SK-N-SH (cell line): ENCODE data around the gene ATP6V0B. TPM values are rescaled to one million over a fixed set of nuclear protein-coding genes. Genes with fewer than 3 reads are reported as not detected.

Experiments used
- CTCF ChIA-PET: fragments of 300-600, 350-600 bp; formaldehyde crosslinking; extraction: SDS; loops from one replicate; lab custom pipeline; 2021; lab: Yijun Ruan, JAX
- POLR2A ChIA-PET: fragments of 350-600 bp; sonication (Branson Sonifier 250); formaldehyde crosslinking; extraction: SDS; loops from one replicate; lab custom pipeline; 2020; ENCODE audit warnings: antibody characterized with exemption, inconsistent platforms; lab: Yijun Ruan, JAX
- DNase-seq: peaks from one replicate; pipeline ENCODE4 v3.0.0; 2012
- H2AFZ ChIP-seq: fragments of 200-600 bp; sonication (generic); 2 replicates; pipeline ENCODE4 v1.8.1; 2016; ENCODE audit warnings: antibody characterized with exemption, mild to moderate bottlenecking, low read depth
- H3F3A ChIP-seq: fragments of 200-600 bp; sonication (generic); replicated peaks from 2 replicates; pipeline ENCODE3; 2016; ENCODE audit warnings: antibody characterized with exemption, mild to moderate bottlenecking; ENCODE audit not compliant: insufficient read depth
- H3K27ac ChIP-seq, 2 experiments: fragments of 200-500 bp in 1 of 2; fragments of 200-600 bp in 1 of 2; sonication (Bioruptor generic) in 1 of 2; sonication (generic), shearing (Covaris generic) in 1 of 2; 2 replicates each; pipeline versions ENCODE4 v1.5.1 to v1.6.1; 2014 to 2016; ENCODE audit warnings: low read depth in 2 of 2, inconsistent platforms in 1 of 2, low read length in 1 of 2, mild to moderate bottlenecking in 1 of 2, mixed read lengths in 1 of 2
- H3K27me3 ChIP-seq: fragments of 200-600 bp; sonication (generic), shearing (Covaris generic); 2 replicates; pipeline ENCODE4 v1.6.1; 2016; ENCODE audit warnings: mixed run types; ENCODE audit not compliant: insufficient read depth
- H3K36me3 ChIP-seq, 2 experiments: fragments of 200-500 bp in 1 of 2; fragments of 200-600 bp in 1 of 2; sonication (Bioruptor generic) in 1 of 2; sonication (generic) in 1 of 2; replicated peaks in 1 of 2; 2 replicates each; pipeline versions ENCODE3 to v1.5.1; 2014 to 2016; ENCODE audit warnings: low read length in 1 of 2, mild to moderate bottlenecking in 1 of 2; ENCODE audit not compliant: insufficient read depth in 2 of 2, control insufficient read depth in 1 of 2
- H3K4me1 ChIP-seq, 2 experiments: fragments of 200-500 bp in 1 of 2; fragments of 200-600 bp in 1 of 2; sonication (Bioruptor generic) in 1 of 2; sonication (generic), shearing (Covaris generic) in 1 of 2; 2 replicates each; pipeline versions ENCODE4 v1.5.1 to v1.6.1; 2014 to 2016; ENCODE audit warnings: low read depth in 1 of 2, low read length in 1 of 2, mixed run types in 1 of 2; ENCODE audit not compliant: insufficient read depth in 2 of 2, control insufficient read depth in 1 of 2
- H3K4me2 ChIP-seq: fragments of 200-600 bp; sonication (generic), shearing (Covaris generic); 2 replicates; pipeline ENCODE4 v1.6.1; 2017; ENCODE audit warnings: mixed run types
- H3K4me3 ChIP-seq, 2 experiments: fragments of 200-500 bp in 1 of 2; fragments of 200-600 bp in 1 of 2; sonication (Bioruptor generic) in 1 of 2; sonication (generic), shearing (Covaris generic) in 1 of 2; 2 replicates each; pipeline versions ENCODE4 v1.5.1 to v1.8.1; 2014 to 2016; ENCODE audit warnings: low read depth in 2 of 2, inconsistent platforms in 1 of 2, low read length in 1 of 2, mild to moderate bottlenecking in 1 of 2, mixed read lengths in 1 of 2, moderate library complexity in 1 of 2
- H3K79me2 ChIP-seq: fragments of 200-600 bp; sonication (generic); 2 replicates; pipeline ENCODE4 v1.8.1; 2017; ENCODE audit warnings: mild to moderate bottlenecking; ENCODE audit not compliant: insufficient read depth
- H3K9ac ChIP-seq: fragments of 200-600 bp; sonication (generic); 2 replicates; pipeline ENCODE4 v1.6.1; 2017; ENCODE audit warnings: mixed run types
- H3K9me2 ChIP-seq: fragments of 200-600 bp; sonication (generic); 2 replicates; pipeline ENCODE4 v1.6.1; 2017; ENCODE audit warnings: mixed run types
- H3K9me3 ChIP-seq: fragments of 200-600 bp; sonication (generic); 2 replicates; pipeline ENCODE4 v1.6.1; 2017; ENCODE audit warnings: mixed run types, mild to moderate bottlenecking, moderate library complexity
- H4K20me1 ChIP-seq: fragments of 200-600 bp; sonication (generic); 2 replicates; pipeline ENCODE4 v1.6.1; 2017; ENCODE audit warnings: mild to moderate bottlenecking, mixed run types; ENCODE audit not compliant: insufficient read depth
- CHD2 ChIP-seq: fragments of 150-350 bp; IDR thresholded peaks from 2 replicates; pipeline ENCODE4 v1.6.1; 2018; ENCODE audit warnings: low read length; ENCODE audit not compliant: partially characterized antibody
- ELF1 ChIP-seq: IDR thresholded peaks from 2 replicates; pipeline ENCODE4 v1.4.0; 2012
- EZH2phosphoT487 ChIP-seq: fragments of 200-600 bp; sonication (generic); IDR thresholded peaks from 2 replicates; pipeline ENCODE4 v1.6.1; 2017; ENCODE audit warnings: low read depth, mixed run types, mild to moderate bottlenecking, antibody characterized with exemption, moderate library complexity, borderline replicate concordance
- GABPA ChIP-seq: IDR thresholded peaks from 2 replicates; pipeline ENCODE4 v1.4.0; 2012; ENCODE audit warnings: low read depth, mild to moderate bottlenecking
- MXI1 ChIP-seq: IDR thresholded peaks from 2 replicates; pipeline ENCODE4 v1.6.1; 2012; ENCODE audit warnings: mild to moderate bottlenecking, low read depth, low read length, improper control_type of control experiment
- TEAD4 ChIP-seq: IDR thresholded peaks from 2 replicates; pipeline ENCODE4 v1.4.0; 2012; ENCODE audit warnings: mild to moderate bottlenecking, borderline replicate concordance; ENCODE audit not compliant: insufficient read depth
- WGBS: methylation state at CpG from one replicate; pipeline ENCODE4 v1.1.6; 2017; ENCODE audit warnings: low lambda C conversion rate; 5-methylcytosine and 5-hydroxymethylcytosine counted together
- polyA plus RNA-seq, 3 experiments: library from polyadenylated mRNA; depleted of rRNA; stranded (reverse); fragments of >200 nt; gene quantifications; 2 replicates each; pipeline ENCODE4 v1.2.3, GENCODE V29; 2012
- TF ChIP-seq, protein P1 (sequence below): fragments of 150-350 bp; IDR thresholded peaks from 2 replicates; pipeline ENCODE4 v1.6.1; 2017; ENCODE audit warnings: antibody characterized with exemption, low read length, low read depth, borderline replicate concordance
- TF ChIP-seq, protein P2 (sequence below): fragments of 200-600 bp; sonication (generic); IDR thresholded peaks from 2 replicates; pipeline ENCODE4 v1.6.1; 2017; ENCODE audit warnings: antibody characterized with exemption, mild to moderate bottlenecking, moderate library complexity

The ATP6V0B gene
- polyA plus RNA-seq, 1 of the 3 experiments (the other 2 are of a cell fraction), result 180 TPM

DNA sequence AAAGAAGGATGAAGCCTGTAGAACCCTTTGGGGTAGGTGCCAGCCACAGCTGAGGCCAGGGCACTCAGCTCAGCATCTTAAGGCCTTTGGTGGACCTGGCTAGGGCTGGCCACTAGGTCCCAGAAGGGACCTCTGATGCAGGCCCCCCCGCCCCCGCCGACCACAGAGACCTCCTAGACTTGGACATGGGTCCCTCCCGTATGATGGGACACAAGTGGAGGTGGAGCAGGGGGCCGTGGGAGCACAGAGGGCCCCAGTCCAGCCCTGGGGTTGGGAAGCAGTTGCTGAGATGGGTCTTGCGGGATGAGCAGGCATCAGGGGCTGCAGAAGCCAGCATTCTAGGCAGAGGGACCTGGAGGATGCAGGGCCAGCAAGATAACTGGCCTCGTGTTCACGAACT lies 7.5 kb downstream of the ATP6V0B start:
- H3K9me3 ChIP-seq, result no peaks in the 10 kb centered on the region
- DNase-seq, result no peak
- peaks cover 3% of the 10 kb centered on the region for H3F3A ChIP-seq
- POLR2A ChIA-PET, result no interaction called here
- no peak for TF ChIP-seq EZH2phosphoT487
- no peak overlapping the region for H3K4me3 ChIP-seq
- H3K27me3 ChIP-seq, result no peaks in the 10 kb centered on the region
- H3K4me2 ChIP-seq, result no peak overlapping the region
- WGBS, result 100% methylated on average over 2 of the region's 8 CpGs
- no peak overlapping the region for H3K9ac ChIP-seq
- H2AFZ ChIP-seq, result no peak overlapping the region
- peaks cover 12 to 29% of the 10 kb centered on the region in 2 experiments for H3K36me3 ChIP-seq
- peaks cover 52% of the 10 kb centered on the region for H3K79me2 ChIP-seq
- H3K4me1 ChIP-seq, result peaks cover 0 to 24% of the 10 kb centered on the region in 2 experiments; a peak in 1 of 4 replicates
- H3K27ac ChIP-seq, result no peak overlapping the region
- no peaks in the 10 kb centered on the region for H3K9me2 ChIP-seq
- peaks cover 10% of the 10 kb centered on the region for H4K20me1 ChIP-seq
- CTCF ChIA-PET, result interaction anchor here (2.1 kb wide), 1 partner anchor 12 kb away, joined by 5 read pairs; no protein-coding TSS in a partner anchor

DNA sequence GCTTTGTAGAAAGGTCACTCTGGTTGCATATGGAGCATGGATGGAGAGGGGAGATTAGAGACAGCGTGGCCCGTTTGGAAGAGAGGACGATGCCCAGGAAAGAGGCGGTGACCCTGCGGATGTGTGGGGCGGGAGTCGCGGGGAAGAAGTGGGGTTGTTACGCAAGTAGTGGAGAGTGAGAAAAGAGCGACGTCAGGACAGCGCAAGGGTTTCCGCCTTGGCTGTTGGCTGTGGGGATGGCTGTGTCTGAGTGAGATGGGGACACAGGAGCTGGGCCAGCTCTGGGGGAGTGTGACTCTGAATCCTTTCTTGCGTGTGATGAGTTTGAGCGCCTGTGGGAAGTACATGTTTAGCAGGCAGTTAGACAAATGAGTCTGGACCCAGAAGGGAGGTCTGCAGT lies 8.0 kb downstream of the ATP6V0B start:
- DNase-seq, result no peak
- Histone ChIP-seq H3K4me3 (no peak overlapping the region), H3K36me3 (peaks cover 9 to 23% of the 10 kb centered on the region in 2 experiments), H3F3A (no peaks in the 10 kb centered on the region), H3K79me2 (peaks cover 47% of the 10 kb centered on the region), H3K27ac (no peak overlapping the region), H3K4me2 (no peak overlapping the region), H3K27me3 (no peaks in the 10 kb centered on the region), H2AFZ (no peak overlapping the region), H3K4me1 (peaks cover 0 to 24% of the 10 kb centered on the region in 2 experiments; a peak in 1 of 4 replicates), H3K9me2 (no peaks in the 10 kb centered on the region), H3K9me3 (no peaks in the 10 kb centered on the region), H3K9ac (no peak overlapping the region), H4K20me1 (peaks cover 10% of the 10 kb centered on the region)
- 96% methylated on average over 15 of the region's 15 CpGs for WGBS
- ChIA-PET POLR2A (no interaction called here), CTCF (interaction anchor here (2.1 kb wide), 1 partner anchor 12 kb away, joined by 5 read pairs; no protein-coding TSS in a partner anchor)
- TF ChIP-seq, protein P1, sequence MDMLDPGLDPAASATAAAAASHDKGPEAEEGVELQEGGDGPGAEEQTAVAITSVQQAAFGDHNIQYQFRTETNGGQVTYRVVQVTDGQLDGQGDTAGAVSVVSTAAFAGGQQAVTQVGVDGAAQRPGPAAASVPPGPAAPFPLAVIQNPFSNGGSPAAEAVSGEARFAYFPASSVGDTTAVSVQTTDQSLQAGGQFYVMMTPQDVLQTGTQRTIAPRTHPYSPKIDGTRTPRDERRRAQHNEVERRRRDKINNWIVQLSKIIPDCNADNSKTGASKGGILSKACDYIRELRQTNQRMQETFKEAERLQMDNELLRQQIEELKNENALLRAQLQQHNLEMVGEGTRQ, result no peak
- TF ChIP-seq ELF1 (no peak), CHD2 (no peak), MXI1 (no peak), EZH2phosphoT487 (no peak), TEAD4 (no peak), GABPA (no peak)
- TF ChIP-seq, protein P2, sequence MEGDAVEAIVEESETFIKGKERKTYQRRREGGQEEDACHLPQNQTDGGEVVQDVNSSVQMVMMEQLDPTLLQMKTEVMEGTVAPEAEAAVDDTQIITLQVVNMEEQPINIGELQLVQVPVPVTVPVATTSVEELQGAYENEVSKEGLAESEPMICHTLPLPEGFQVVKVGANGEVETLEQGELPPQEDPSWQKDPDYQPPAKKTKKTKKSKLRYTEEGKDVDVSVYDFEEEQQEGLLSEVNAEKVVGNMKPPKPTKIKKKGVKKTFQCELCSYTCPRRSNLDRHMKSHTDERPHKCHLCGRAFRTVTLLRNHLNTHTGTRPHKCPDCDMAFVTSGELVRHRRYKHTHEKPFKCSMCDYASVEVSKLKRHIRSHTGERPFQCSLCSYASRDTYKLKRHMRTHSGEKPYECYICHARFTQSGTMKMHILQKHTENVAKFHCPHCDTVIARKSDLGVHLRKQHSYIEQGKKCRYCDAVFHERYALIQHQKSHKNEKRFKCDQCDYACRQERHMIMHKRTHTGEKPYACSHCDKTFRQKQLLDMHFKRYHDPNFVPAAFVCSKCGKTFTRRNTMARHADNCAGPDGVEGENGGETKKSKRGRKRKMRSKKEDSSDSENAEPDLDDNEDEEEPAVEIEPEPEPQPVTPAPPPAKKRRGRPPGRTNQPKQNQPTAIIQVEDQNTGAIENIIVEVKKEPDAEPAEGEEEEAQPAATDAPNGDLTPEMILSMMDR, result no peak
